ENCODE data around the gene SPATA20.

SPATA20 gene

DNA sequence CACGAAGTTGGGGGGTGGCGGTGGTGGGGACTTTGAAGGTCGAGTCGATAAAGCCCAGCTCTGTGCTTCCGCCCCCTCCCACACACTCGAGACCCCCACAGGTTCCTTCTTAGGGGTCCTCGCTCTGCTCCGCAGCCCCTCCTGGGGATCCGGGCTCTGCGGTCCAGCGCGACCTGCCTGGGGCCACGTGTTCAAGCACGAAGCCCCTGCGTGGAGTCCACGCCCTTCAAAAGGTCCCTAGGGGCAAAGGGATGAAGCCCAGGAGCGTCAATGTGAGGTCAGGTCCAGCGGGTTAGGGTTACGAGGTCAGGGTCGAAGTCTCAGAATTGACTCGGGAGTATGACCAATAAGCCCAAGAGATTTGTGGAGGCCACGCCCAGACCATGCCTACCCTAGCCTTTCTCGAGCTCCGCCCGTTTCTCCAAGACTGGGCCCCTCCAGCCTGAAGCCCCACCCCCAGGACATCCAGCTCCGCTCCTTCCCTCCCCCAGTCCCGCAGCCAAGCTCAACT is 12.8 kb downstream of the SPATA20 start:
- DNase-seq (ENCODE audit: low read depth): no peak

DNA sequence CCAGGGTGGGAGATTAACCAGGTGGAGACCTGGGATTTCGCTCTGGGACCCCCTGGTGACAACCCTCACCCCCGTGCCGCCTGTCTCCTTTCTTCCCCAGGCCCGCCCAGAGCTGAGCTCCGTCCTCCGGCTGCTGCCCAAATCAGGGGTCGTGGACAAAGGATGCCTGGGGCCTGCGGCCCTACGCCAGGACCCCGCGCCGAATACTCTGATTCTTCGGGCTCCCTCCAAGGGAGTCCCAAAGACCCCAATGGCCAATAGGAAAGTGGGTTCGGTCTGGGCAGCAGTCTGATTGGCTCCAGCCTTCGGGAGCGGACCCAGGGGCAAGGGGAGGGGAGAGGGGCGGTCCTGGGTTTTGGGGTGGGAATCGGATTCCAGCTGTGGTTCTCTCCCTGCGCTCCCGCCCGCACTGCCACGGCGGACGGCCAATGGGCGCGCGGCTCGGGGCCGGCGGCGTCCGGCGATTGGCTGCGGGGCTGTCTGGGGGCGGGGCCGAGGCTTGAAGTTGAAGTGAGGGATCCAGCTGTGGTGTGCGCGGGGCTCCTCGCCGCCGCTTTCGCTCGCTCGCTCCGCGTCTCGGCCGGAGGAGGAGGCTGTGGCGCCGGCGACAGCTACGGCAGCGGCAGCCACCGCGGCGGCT is 13.3 kb downstream of the SPATA20 start, which contains the start of gene CACNA1G:
Gene CACNA1G (plus strand): TSS at position 531 of the 640 bp plus-strand sequence. CDS start 745 bp downstream, outside the sequence.
- peak; percentile 71 for DNase-seq (ENCODE audit: low read depth)

DNA sequence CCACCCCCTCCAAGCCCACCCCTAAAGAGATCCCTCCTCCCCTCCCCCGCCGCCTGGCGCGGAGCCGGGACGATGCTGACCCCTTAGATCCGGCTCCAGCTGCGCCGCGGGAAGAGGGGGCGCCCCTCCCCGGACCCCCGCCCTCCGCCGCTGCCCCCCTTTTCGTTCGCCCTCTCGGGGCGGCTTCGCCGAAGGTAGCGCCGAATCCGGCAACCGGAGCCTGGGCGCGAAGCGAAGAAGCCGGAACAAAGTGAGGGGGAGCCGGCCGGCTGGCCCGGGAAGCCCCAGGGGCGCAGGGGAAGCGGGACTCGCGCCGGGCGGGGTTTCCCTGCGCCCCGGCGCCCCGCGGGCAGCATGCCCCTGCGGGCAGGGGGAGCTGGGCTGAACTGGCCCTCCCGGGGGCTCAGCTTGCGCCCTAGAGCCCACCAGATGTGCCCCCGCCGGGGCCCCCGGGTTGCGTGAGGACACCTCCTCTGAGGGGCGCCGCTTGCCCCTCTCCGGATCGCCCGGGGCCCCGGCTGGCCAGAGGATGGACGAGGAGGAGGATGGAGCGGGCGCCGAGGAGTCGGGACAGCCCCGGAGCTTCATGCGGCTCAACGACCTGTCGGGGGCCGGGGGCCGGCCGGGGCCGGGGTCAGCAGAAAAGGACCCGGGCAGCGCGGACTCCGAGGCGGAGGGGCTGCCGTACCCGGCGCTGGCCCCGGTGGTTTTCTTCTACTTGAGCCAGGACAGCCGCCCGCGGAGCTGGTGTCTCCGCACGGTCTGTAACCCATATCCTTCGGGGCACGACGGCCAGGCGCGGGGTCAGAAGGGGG is 14.2 kb downstream of the SPATA20 start:
- no peak for DNase-seq (ENCODE audit: low read depth)

DNA sequence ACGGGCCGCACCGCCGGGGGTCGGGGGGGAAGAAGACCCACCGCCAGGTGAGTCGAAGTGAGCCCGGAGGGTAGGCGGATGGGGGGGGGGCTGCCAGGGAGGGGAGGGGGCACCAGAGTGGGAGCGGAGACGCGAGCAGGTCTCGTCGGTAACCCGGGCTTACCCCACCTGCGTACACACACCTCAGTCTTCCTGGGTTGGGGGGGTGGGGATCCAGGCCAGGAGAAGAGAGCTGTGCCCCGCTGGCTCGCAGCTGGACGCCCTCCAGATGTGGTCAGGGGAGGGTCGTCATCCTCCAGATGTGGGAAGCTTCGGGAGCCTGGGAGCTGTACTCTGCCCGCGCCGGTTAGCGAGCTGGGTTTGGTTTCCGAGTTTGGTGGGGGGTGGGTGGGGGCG is 14.8 kb downstream of the SPATA20 start:
- DNase-seq (ENCODE audit: low read depth): no peak

DNA sequence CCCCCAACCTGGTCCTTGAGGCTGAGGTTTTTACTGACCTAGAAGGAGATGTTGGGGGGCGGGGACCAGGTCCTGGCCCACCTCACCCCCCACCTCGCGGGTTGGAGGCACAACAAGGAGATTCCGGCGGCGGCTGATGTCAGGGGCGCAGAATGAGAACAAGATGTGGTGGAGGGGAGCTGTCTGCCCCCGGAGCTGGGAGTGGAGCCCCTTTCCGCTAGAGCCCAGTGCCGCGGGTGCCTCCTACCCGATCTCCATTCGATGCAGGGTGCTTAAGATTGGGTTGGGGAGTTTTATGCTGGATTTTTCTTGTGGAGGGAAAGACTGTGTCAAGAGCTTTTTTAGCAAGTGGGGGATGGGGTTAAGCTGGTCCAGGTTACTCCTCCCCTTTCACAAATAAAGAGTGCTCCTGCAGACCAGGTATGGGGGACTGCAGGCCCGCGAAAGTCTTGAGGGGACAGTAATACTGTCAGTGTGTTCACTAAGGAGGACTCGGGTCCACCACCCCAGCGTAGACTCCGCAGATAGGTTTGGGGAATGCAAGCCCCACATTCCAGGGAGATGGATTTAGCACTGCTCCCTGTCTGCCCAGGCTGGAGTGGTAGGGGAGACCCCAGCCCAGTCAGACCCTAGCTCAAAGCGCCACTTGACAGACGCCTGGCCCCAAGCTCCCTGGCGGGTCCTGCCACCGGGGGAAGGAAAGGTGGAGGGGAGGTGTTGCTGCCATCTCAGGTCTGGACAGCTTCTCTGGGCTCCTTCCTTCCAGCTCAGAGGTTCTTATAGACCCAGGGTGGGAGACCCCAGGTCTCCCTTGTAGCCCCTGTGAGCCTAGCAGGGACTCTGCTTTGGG is 15.5 kb downstream of the SPATA20 start:
- no peak for DNase-seq (ENCODE audit: low read depth)

DNA sequence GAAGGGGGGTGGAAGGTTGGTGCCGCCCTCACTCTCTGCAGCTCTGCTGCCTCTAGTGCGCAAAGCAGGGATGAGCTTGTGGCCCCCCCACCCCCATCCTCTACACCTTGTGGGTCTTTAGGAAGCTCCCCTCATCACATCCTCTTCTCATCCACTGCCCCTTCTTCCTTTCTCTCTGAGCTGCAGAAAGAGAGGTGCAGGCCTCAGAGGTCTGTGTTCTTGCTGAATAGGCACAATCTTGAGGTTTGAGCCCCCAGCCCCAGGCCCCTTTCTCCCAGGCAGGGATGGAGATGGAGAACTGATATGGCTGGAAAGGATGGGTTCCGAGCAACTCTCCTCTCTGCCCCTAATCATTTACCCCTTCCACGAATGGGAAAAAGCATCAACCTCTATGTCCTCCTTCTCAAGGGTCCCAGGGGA is 16.1 kb downstream of the SPATA20 start:
- no peak for DNase-seq (ENCODE audit: low read depth)

DNA sequence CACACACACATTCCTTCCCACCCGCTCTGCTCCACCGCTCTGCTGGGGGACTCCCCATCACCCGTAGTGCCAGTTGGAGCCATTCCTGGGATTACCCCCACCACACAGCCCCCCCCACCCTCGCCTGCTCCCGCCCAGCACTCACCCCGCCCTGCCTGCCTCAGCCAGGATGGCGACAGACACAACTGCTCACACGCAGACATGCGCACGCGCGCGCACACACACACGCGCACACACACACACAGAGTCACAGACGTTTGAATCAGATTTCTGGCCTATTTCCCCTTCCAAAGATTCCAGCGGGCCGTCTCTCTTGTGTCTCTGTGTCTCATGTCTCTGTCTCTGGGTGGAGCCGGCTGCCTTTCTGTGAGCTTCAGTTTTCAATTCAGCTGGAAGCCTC is 17.9 kb downstream of the SPATA20 start:
- DNase-seq (ENCODE audit: low read depth): no peak

DNA sequence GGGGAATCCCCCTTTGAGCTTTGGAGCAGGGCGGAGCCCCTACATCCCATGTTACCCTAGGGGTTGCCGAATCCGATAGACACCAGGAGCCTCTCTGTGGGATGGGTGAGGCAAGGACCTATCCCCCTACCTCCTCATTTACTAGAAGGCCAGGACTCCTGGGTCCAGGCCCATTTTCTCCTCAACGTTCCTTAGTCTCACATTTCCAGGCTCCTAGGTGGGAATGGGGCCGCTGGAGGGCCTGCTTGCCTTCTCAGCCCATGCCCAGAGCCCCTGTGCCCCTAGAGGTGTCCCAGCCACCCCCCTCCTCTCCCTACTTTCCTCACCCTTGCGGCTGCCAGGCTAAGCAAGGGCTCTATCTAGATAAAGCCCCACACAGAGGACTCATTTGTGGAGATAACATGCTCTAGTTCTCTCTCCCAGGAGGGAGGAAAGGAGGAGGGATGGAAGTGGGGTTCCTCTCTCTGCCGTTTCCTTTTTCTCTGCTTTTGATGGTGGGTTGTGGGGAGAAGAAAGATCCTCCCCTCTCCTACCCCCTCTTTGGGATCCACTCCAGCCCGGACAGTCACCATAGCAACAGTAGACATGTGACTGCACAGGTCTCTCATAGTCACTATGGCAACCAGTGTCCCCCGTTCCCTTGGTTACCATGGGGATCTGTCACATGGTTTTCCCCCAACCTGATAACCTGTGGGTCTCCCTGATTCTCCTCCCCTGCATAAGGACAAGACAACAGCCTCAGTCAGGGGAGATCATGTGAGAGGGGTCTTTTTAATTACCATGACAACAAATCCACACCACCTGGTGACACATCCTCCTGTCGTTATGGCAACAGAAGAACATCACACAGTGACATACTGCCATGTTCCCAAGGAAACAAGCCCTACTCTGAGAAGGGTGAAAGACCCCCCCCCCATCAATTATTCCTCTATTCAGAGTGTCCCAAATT is 18.7 kb downstream of the SPATA20 start:
- DNase-seq (ENCODE audit: low read depth): no peak

DNA sequence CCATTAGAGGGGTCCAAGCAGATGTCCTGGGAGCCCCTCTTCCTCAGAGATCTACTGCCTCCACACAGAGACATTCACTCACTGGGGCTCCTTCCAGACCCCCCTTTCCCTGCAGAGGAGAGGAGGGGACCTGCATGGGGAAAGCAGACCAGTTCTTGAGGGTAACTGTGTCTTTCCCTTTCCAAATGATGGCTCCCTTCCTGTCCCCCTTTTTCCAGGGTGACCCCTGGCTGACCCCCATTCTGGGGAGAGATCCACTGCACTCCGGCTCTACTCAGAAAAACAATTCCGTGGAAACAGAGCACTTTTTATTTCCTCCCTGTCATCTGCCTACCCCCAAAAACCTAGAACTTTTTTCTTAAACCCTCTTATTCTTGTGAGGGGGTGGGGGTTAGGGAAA is 19.9 kb downstream of the SPATA20 start:
- DNase-seq (ENCODE audit: low read depth): no peak

DNA sequence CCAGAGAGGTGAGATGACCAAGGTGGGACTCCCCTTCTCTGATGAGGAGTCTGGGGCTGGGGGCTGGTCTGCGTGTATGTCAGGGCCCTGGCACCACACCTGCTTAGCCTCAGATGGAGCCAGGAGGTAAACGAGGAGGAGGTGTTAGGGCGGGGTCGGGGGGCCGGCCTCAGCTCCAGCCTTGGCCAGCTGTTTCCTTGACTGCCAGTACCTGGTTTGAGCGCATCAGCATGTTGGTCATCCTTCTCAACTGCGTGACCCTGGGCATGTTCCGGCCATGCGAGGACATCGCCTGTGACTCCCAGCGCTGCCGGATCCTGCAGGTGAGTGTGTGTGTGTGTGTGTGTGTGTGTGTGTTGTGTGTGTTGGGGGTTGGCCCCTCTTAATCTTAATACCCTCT is 21.7 kb downstream of the SPATA20 start:
- no peak for DNase-seq (ENCODE audit: low read depth)

DNA sequence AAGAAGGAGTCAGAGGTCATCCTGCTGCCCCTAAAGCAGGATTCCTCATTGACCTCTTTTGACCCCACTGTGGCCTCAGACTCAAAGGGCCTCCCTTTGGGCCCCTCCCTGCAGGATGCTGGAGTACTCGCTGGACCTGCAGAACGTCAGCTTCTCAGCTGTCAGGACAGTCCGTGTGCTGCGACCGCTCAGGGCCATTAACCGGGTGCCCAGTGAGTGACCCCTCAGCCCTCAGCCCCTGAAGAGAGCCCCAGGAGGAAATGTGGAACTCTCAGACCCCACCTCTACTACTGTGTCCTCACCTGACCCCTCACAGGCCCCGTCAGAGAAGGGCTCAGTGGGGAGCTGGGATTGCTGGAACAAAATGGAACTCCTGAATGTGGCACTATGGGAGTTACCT is 22.6 kb downstream of the SPATA20 start:
- no peak for DNase-seq (ENCODE audit: low read depth)

DNA sequence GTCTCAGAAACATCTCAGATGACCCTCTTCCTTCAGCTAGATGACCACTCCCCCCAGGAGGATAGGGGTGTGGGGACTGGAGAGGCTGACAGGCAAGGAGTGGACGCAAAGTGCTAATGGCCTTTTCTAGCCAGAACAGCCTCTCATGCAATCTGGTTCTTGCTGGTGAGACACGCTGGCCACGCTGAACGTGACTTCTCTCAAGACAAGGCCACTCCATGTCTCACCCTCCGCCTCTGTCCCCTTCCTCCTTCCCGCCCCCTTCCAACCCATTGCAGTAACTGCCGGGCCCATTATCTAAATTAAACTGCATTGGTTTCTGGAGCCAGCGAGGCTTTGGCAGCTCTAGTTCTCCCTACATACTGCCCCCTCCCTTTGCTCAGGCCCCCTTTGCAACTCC is 23.1 kb downstream of the SPATA20 start:
- no peak for DNase-seq (ENCODE audit: low read depth)

DNA sequence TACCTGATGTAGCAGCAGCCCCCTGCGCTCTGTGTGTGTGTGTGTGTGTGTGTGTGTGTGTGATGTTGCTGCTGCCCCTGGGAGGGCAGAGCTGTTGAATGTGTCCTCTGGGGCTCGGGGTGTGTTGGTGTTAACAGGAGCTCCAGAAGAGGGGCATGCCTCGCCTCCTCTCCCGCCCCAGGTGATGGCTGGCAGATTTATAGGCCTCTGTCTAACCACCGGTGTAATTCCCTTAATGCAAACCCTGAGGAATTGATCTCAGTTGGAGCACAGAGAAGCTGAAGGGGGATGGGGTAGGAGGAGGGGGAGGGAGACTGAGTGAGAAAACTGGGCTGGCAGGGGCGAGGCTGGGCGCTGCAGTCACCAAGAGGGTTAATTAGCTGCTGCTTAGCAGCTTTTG is 23.6 kb downstream of the SPATA20 start:
- no peak for DNase-seq (ENCODE audit: low read depth)

DNA sequence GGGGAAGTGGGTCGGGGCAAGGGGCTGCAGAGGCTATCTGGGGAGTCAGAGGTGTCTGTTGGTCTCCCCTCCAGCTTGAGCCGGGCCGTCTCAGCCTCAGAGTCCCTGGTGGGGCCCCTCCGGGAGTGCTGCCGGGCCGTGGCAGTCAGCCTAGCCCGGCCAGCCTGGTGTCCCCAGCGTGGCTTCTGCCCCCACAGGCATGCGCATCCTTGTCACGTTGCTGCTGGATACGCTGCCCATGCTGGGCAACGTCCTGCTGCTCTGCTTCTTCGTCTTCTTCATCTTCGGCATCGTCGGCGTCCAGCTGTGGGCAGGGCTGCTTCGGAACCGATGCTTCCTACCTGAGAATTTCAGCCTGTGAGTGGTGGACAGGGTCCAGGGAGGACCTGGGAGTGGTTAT is 24.7 kb downstream of the SPATA20 start:
- DNase-seq (ENCODE audit: low read depth): no peak

DNA sequence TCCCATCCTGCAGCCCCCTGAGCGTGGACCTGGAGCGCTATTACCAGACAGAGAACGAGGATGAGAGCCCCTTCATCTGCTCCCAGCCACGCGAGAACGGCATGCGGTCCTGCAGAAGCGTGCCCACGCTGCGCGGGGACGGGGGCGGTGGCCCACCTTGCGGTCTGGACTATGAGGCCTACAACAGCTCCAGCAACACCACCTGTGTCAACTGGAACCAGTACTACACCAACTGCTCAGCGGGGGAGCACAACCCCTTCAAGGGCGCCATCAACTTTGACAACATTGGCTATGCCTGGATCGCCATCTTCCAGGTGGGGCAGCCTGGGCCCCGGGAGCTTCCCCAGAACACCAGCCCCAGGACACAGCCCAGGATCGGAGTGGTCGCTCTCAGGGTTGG is 25.6 kb downstream of the SPATA20 start:
- no peak for DNase-seq (ENCODE audit: low read depth)

DNA sequence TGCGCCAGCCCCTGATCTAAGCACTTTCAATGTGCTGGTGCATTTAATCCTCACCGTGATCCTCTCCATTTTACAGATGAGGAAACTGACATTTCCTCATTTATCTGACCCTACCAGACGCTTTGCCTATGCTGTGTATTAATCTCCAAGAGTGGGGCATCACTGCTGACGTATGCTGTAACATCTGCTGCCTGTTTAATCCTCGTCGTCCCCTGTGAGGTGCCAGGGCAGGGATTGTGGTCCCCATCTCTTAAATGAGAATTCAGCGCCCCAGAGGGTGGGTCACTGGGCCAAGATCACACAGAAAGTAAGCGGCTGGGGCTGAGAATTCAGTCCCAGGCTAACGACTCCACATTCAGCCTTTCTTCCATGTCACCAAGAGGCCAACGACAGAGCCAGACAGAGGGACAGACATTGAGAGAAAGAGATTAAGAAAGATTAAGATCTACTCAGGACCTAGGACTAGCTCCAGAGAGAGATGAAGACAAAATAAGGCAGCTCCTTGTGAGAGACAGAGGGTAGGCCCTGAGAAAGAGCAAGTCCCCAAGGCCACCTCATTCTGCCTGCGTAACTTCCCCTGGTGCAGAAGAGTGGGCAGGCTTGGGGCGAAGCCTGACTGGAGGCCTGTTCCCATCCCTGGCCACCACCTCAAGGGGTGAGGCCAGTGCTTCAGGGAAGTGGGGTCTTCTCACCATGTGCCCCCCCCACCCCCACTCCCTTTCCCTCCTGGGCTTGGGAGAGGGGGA is 27.1 kb downstream of the SPATA20 start:
- DNase-seq (ENCODE audit: low read depth): no peak

DNA sequence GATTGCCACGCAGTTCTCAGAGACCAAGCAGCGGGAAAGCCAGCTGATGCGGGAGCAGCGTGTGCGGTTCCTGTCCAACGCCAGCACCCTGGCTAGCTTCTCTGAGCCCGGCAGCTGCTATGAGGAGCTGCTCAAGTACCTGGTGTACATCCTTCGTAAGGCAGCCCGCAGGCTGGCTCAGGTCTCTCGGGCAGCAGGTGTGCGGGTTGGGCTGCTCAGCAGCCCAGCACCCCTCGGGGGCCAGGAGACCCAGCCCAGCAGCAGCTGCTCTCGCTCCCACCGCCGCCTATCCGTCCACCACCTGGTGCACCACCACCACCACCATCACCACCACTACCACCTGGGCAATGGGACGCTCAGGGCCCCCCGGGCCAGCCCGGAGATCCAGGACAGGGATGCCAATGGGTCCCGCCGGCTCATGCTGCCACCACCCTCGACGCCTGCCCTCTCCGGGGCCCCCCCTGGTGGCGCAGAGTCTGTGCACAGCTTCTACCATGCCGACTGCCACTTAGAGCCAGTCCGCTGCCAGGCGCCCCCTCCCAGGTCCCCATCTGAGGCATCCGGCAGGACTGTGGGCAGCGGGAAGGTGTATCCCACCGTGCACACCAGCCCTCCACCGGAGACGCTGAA is 28.7 kb downstream of the SPATA20 start:
- no peak for DNase-seq (ENCODE audit: low read depth)

DNA sequence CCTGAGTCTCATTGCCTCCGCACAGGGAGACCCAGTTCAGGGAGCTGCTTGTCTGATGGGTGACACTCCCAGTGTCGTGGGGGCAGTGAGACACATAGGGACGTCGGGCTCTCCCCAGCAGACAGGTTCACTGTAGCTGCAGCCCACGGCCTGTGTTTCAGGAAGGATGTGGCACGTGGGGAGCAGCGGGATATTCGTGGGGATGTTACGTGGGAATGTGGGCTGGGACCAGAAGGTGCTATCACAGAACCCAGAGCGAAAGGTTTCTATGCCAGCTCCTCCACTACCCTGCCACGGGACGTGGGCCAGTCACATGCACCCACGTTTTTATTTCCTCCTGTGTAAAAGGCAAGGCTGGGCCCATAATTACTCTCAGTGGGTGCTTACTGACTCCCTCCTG is 29.9 kb downstream of the SPATA20 start:
- DNase-seq (ENCODE audit: low read depth): no peak

DNA sequence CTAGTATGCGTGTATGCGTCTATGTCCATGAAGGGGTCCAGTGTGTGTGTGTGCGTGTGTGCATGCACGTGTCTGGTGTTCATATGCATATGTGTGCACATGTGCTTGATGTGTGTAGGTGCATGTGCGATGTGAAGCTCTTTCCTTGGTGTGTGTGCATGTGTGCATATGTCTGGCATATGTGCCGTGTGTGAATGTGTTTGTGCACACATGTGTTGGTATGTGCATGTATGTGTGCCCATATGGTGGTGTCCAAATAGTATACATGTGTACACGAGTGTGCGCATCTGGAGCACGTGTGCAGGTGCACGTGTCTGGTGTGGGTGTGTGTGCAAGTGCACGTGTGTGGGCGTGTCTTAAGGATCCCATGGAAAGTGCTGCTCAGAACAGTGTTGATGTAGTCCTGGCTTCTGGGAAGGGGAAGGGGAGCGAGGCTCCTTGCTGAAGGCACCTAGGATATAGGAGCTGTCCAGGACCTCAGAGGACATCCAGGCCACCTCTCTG is 30.5 kb downstream of the SPATA20 start:
- no peak for DNase-seq (ENCODE audit: low read depth)

DNA sequence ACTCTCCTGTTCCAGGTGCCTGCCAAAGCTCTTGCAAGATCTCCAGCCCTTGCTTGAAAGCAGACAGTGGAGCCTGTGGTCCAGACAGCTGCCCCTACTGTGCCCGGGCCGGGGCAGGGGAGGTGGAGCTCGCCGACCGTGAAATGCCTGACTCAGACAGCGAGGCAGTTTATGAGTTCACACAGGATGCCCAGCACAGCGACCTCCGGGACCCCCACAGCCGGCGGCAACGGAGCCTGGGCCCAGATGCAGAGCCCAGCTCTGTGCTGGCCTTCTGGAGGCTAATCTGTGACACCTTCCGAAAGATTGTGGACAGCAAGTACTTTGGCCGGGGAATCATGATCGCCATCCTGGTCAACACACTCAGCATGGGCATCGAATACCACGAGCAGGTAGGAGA is 31.2 kb downstream of the SPATA20 start:
- no peak for DNase-seq (ENCODE audit: low read depth)

Measured in stimulated activated CD8-positive, alpha-beta memory T cell treated with anti-CD3 and anti-CD28 coated beads, Interleukin-7, amount 100 ng/mL, for 24 hours (primary cell).